Gastroesophageal sphincter (tissue), 4 donors: ENCODE measurements around the gene PDZRN4. TPM values are rescaled to one million over a fixed set of nuclear protein-coding genes. Genes with fewer than 3 reads are reported as not detected.

ENCODE experiments used
- ATAC-seq: fragments of 150-250 bp; one replicate; pipeline ENCODE4 v1.9.1; 2016; ENCODE audit warnings: mild to moderate bottlenecking, moderate library complexity
- H3K27ac ChIP-seq, 4 donors: fragments of 200-600 bp; sonication (generic) in 3 of 4; 1 replicate in 3 of 4; 2 replicates in 1 of 4; pipeline ENCODE4 v1.5.1; 2016 to 2019
- H3K27me3 ChIP-seq: fragments of 200-600 bp; sonication (generic); one replicate; pipeline ENCODE4 v1.5.1; 2019
- H3K36me3 ChIP-seq, 2 donors: fragments of 200-600 bp; sonication (generic); one replicate each; pipeline ENCODE4 v1.5.1; 2019; ENCODE audit warnings: control low read depth in 1 of 2
- H3K4me1 ChIP-seq, 3 donors: fragments of 200-600 bp; sonication (generic); 1 replicate in 2 of 3; 2 replicates in 1 of 3; pipeline ENCODE4 v1.5.1; 2016 to 2019; ENCODE audit warnings: control low read depth in 2 of 3
- H3K4me3 ChIP-seq, 2 donors: fragments of 200-600 bp; sonication (generic); one replicate each; pipeline ENCODE4 v1.5.1; 2019; ENCODE audit warnings: mild to moderate bottlenecking in 1 of 2, moderate library complexity in 1 of 2
- H3K9me3 ChIP-seq, 3 donors: fragments of 200-600 bp; sonication (generic); one replicate each; pipeline ENCODE4 v1.5.1; 2017 to 2019; ENCODE audit warnings: control low read depth in 2 of 3
- EP300 ChIP-seq: sonication (generic); formaldehyde crosslinking; IDR thresholded peaks from one replicate; pipeline ENCODE4 v1.6.1; 2017; ENCODE audit warnings: antibody characterized with exemption, mild to moderate bottlenecking
- POLR2A ChIP-seq, 2 donors: fragments of 450-650 bp; IDR thresholded peaks; one replicate each; pipeline ENCODE4 v1.6.1; 2017; ENCODE audit warnings: antibody characterized with exemption in 2 of 2, mild to moderate bottlenecking in 2 of 2, moderate library complexity in 1 of 2
- POLR2AphosphoS5 ChIP-seq: sonication (generic); formaldehyde crosslinking; IDR thresholded peaks from one replicate; pipeline ENCODE4 v1.6.1; 2017; ENCODE audit warnings: antibody characterized with exemption
- WGBS, 2 donors: methylation state at CpG; one replicate each; pipeline ENCODE4 v1.1.5; 2018; ENCODE audit warnings: low coverage in 1 of 2; 5-methylcytosine and 5-hydroxymethylcytosine counted together
- total RNA-seq, 4 donors: library from RNA; depleted of rRNA; stranded (reverse); fragments of >200 nt; gene quantifications; one replicate each; pipeline ENCODE4 v1.1.0, GENCODE V29; 2016
- TF ChIP-seq, protein P1 (sequence below), 4 experiments: fragments of 200-600 bp in 2 of 4; fragments of 450-650 bp in 2 of 4; sonication (generic) in 1 of 4; IDR thresholded peaks; one replicate each; pipeline ENCODE4 v1.5.1; 2017 to 2019; ENCODE audit warnings: antibody characterized with exemption in 4 of 4, mild to moderate bottlenecking in 2 of 4, moderate library complexity in 2 of 4

PDZRN4 gene
- total RNA-seq, 4 donors from 2014 or later = 32.0 to 87.8 (median 50.8) TPM

DNA sequence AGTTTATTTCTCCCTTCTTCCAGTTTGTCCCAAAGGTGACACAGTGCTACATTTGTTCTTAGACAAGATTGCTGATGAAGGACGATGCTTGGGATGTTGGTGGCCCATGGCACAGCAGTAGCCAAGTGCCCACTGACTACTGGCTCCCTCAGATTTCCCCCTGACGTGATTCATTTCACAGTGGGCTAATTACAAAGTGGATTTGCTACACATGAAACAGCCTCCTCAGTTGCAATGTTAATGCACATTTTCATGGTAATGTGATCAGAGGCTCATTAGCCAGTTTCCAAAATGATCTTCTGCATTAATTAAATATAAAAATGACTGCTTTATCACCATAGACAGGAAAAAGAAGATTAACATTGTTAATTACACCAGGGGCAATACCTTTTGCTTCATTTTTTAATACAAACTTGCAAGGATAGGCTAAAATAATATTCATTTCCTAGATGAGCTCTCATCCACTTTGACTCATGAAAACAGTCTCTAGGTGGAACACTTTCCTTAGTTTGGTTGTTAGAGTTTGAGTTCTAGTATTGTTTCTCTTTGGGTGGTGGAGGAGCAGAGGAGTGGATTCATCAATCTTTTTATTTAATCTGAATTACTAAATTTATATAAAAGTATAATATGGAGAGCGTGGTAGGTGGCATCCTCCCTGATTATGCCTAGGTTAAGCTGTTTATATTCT, 250.9 kb downstream of the PDZRN4 start:
- no peak for ATAC-seq
- H3K4me3 ChIP-seq = no peak overlapping the region
- peaks cover 3 to 39% (median 5%) of the 10 kb centered on the region in 3 donors for H3K4me1 ChIP-seq
- H3K9me3 ChIP-seq = no peaks in the 10 kb centered on the region
- no peaks in the 10 kb centered on the region for H3K27me3 ChIP-seq
- 79 to 80% methylated on average over 2 to 3 of the region's 3 CpGs for WGBS, 2 donors
- TF ChIP-seq EP300 (no peak), POLR2A (IDR thresholded peaks at IDR 0.05) (no peak), POLR2AphosphoS5 (no peak)
- TF ChIP-seq, protein P1, sequence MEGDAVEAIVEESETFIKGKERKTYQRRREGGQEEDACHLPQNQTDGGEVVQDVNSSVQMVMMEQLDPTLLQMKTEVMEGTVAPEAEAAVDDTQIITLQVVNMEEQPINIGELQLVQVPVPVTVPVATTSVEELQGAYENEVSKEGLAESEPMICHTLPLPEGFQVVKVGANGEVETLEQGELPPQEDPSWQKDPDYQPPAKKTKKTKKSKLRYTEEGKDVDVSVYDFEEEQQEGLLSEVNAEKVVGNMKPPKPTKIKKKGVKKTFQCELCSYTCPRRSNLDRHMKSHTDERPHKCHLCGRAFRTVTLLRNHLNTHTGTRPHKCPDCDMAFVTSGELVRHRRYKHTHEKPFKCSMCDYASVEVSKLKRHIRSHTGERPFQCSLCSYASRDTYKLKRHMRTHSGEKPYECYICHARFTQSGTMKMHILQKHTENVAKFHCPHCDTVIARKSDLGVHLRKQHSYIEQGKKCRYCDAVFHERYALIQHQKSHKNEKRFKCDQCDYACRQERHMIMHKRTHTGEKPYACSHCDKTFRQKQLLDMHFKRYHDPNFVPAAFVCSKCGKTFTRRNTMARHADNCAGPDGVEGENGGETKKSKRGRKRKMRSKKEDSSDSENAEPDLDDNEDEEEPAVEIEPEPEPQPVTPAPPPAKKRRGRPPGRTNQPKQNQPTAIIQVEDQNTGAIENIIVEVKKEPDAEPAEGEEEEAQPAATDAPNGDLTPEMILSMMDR (IDR thresholded peaks at IDR 0.05) = no peak
- H3K36me3 ChIP-seq = no peaks in the 10 kb centered on the region
- no peak overlapping the region for H3K27ac ChIP-seq

- Histone ChIP-seq H3K27ac (no peak overlapping the region), H3K27me3 (no peaks in the 10 kb centered on the region), H3K36me3 (no peaks in the 10 kb centered on the region), H3K4me1 (peaks cover 3 to 39% (median 5%) of the 10 kb centered on the region in 3 donors), H3K9me3 (no peaks in the 10 kb centered on the region), H3K4me3 (no peak overlapping the region)
- ATAC-seq = no peak
- TF ChIP-seq EP300 = no peak
- TF ChIP-seq POLR2AphosphoS5 = no peak
- TF ChIP-seq, protein P1 (IDR thresholded peaks at IDR 0.05) = no peak
- no peak for TF ChIP-seq POLR2A (IDR thresholded peaks at IDR 0.05)
- 50 to 58% methylated on average over 2 of the region's 2 CpGs for WGBS, 2 donors
These were observed 251.7 kb downstream of the PDZRN4 start for GRCh38 chr12:41439801-41440200.

- Histone ChIP-seq H3K4me3 (no peak overlapping the region), H3K27ac (no peak overlapping the region), H3K27me3 (no peaks in the 10 kb centered on the region), H3K36me3 (no peaks in the 10 kb centered on the region), H3K9me3 (no peaks in the 10 kb centered on the region), H3K4me1 (peaks cover 3 to 35% (median 5%) of the 10 kb centered on the region in 3 donors)
- no peak for ATAC-seq
- TF ChIP-seq POLR2AphosphoS5 (no peak), POLR2A (IDR thresholded peaks at IDR 0.05) (no peak), EP300 (no peak)
- TF ChIP-seq, protein P1 (IDR thresholded peaks at IDR 0.05) = no peak
These were observed 253.1 kb downstream of the PDZRN4 start for GRCh38 chr12:41441180-41441579.

GRCh38 chr12:41442896-41443295, 254.8 kb downstream of the PDZRN4 start:
- no peak overlapping the region for H3K4me3 ChIP-seq
- no peak for ATAC-seq
- H3K27ac ChIP-seq = no peak overlapping the region
- TF ChIP-seq EP300 = no peak
- no peak for TF ChIP-seq POLR2A (IDR thresholded peaks at IDR 0.05)
- no peak for TF ChIP-seq POLR2AphosphoS5
- TF ChIP-seq, protein P1 (IDR thresholded peaks at IDR 0.05) = no peak
- no peaks in the 10 kb centered on the region for H3K9me3 ChIP-seq
- no peaks in the 10 kb centered on the region for H3K27me3 ChIP-seq
- H3K4me1 ChIP-seq = peaks cover under 1 to 19% (median 3%) of the 10 kb centered on the region in 3 donors
- no peaks in the 10 kb centered on the region for H3K36me3 ChIP-seq

- Histone ChIP-seq H3K27me3 (no peaks in the 10 kb centered on the region), H3K36me3 (no peaks in the 10 kb centered on the region), H3K27ac (no peak overlapping the region), H3K4me3 (no peak overlapping the region), H3K9me3 (no peaks in the 10 kb centered on the region), H3K4me1 (peaks cover 0 to 17% (median 3%) of the 10 kb centered on the region in 3 donors)
- no peak for ATAC-seq
- TF ChIP-seq EP300 = no peak
- TF ChIP-seq, protein P1 (IDR thresholded peaks at IDR 0.05) = no peak
- no peak for TF ChIP-seq POLR2A (IDR thresholded peaks at IDR 0.05)
- TF ChIP-seq POLR2AphosphoS5 = no peak
- WGBS, 2 donors = 35 to 45% methylated on average over 2 of the region's 2 CpGs
These were observed 255.6 kb downstream of the PDZRN4 start for GRCh38 chr12:41443690-41444089.
